Choroid plexus epithelial cell (primary cell): Measurements from ENCODE around the gene SNAPC3.
"Not testable (repeated sequence)": the region's sequence is repeated elsewhere in the genome, so short reads cannot be mapped to it uniquely, and the experiment has no call there.

Experiments used
- DNase-seq: peaks from one replicate; pipeline ENCODE4 v3.0.0-alpha.2; 2010; ENCODE audit warnings: low read depth
- H3K4me3 ChIP-seq: 2 replicates; pipeline ENCODE4 v1.5.1; 2011; ENCODE audit warnings: low read depth, mild to moderate bottlenecking, control low read depth, low read length, moderate library complexity
- TF ChIP-seq, protein P1 (sequence below): conservative IDR thresholded peaks from 2 replicates; pipeline ENCODE4 v1.5.1; 2011; ENCODE audit warnings: low read depth, mild to moderate bottlenecking, control low read depth, inconsistent platforms, low read length, moderate library complexity

Gene SNAPC3

DNA sequence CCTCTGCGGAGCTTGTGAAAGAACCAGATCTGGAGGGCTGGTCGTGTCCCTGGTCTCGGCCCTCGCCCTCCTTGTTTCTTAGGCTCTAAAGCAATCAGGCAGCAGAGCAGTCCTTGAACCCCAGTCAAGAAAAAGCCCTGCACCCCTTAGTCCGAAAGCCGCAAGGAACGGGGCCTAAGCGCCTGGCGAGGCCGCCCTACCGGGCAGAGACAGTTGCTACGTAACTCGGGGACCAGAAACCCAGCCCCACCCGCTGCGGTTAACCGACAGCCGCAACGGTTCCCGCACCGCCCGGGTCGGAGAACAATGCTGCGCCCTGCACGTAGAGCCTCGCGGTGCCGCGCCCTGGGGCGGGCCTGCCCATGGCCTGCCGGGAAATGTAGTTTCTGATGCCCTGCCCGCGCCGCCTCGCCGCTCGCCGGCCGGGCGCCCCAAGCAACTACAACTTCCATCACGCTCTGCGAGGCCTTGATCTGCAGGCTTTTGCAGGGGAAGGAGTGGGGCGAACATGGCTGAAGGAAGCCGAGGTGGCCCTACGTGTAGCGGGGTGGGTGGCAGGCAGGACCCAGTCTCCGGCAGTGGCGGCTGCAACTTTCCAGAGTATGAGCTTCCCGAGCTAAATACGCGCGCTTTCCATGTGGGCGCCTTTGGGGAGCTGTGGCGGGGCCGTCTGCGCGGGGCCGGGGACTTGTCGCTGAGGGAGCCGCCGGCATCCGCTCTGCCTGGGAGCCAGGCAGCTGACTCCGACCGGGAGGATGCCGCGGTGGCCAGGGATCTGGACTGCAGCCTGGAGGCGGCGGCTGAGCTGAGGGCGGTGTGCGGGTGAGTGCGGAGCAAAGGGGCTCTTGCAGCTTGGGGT is at the start of gene SNAPC3:
Gene SNAPC3, plus strand, starts transcription at position 505 of the 859 bp plus-strand sequence. Its CDS starts 4 bp downstream, at position 509.
- TF ChIP-seq, protein P1, sequence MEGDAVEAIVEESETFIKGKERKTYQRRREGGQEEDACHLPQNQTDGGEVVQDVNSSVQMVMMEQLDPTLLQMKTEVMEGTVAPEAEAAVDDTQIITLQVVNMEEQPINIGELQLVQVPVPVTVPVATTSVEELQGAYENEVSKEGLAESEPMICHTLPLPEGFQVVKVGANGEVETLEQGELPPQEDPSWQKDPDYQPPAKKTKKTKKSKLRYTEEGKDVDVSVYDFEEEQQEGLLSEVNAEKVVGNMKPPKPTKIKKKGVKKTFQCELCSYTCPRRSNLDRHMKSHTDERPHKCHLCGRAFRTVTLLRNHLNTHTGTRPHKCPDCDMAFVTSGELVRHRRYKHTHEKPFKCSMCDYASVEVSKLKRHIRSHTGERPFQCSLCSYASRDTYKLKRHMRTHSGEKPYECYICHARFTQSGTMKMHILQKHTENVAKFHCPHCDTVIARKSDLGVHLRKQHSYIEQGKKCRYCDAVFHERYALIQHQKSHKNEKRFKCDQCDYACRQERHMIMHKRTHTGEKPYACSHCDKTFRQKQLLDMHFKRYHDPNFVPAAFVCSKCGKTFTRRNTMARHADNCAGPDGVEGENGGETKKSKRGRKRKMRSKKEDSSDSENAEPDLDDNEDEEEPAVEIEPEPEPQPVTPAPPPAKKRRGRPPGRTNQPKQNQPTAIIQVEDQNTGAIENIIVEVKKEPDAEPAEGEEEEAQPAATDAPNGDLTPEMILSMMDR: peak; percentile 10
- peak; percentile 96 for DNase-seq
- peak within 1 kb of the TSS; percentile 98 for H3K4me3 ChIP-seq

DNA sequence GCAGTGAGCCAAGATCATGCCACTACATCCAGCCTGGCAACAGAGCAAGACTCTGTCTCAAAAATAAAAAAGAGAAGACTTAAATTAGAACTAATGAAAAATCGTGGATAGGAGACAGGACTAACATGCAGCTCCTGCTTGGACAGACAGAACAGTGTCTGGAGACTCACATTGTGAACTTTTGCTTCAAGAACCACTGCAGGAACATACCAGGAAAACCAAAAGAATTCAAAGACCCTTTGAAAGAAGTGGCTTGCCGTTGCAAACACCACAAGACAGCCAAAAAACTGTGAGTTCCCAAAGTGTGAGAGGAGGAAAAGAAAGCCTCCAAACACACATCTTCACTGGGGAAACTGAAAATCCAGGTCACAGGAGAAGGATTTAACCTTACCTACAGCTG is 48.8 kb upstream of the SNAPC3 start:
- H3K4me3 ChIP-seq: no peak overlapping the region
- peak; percentile 80 for DNase-seq
- TF ChIP-seq, protein P1: no peak

DNA sequence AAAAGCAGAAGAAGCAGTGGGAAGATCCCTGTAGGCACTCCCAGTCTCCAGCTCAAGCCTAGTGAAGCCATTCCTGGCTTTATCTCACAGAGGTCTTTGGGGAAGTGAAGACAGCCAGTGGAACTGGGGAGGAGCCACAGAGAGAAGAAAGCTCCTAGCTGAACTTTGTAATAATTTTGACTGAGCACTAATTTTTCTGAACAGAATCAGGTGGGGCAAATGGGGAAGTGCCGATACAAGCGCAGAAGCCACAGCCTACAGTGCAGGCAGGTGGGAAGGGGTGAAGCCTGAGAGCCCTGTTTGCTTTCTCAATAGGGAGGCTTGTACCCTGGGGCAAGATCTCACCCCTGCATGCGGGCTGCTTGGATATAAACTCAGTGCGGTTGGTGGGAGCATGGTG is 48.4 kb upstream of the SNAPC3 start:
- H3K4me3 ChIP-seq: no peak overlapping the region
- DNase-seq: no peak
- TF ChIP-seq, protein P1: no peak

DNA sequence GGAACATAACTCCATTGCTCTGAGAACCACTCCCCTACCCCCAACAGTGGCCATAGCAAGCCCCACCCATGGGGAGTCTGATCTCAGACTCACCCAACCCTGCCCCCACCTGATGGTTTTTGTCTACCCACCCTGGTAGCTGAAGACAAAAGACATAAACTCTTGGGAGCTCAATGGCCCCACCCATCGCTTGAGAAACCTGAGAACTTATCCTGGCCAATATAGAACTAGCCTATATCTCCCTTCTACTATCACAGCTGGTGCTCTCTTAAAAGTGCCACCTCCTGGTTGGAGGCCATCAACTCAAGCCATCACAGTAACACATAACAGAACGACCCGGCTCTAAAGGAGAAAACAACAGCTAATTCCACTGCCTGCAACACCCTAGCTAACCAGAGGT is 47.9 kb upstream of the SNAPC3 start:
- no peak overlapping the region for H3K4me3 ChIP-seq
- TF ChIP-seq, protein P1: no peak
- no peak for DNase-seq

DNA sequence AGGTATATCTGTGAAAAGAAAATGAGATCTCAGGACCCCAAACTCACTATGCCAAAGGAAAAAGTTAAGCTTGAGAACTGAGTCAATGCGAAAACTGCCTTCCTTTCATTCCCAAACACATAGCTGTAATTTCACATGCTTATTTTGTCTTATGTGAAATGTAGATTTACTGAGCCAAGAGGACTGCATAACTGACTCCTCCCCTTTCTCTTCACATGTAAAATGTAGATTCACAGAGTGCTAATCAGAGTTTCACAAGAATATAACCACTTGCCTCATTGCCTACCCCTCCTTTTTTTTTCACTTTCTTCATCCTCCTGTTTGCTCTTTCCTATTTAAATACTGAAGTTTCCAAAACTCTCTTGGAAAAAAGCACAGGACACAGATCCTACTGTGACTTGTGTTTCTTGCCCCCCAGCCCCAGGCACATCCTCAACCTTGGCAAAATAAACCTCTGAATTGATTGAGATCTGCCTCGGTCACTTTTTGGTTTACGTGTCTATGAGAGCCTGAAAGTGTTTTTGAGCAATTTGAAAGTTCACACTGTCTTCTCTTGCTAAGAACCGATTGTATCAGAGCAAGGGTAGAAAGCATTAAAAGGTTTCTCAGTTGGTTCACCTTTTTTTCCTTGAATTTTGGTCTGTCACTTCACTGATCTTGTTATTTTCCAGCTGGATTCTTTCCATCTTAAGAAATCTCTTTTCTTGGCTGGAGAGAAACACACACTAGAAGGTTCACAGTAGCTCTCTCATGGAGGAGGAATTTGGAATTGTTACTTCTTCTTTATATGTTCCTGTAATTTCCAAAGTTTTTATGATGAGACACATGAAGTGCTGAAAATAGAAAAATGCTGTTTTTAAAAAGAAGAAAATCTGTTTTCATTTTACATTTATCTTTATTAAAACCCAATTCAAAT is 44.8 kb upstream of the SNAPC3 start:
- TF ChIP-seq, protein P1: no peak
- DNase-seq: peak; percentile 40
- H3K4me3 ChIP-seq: no peak overlapping the region

DNA sequence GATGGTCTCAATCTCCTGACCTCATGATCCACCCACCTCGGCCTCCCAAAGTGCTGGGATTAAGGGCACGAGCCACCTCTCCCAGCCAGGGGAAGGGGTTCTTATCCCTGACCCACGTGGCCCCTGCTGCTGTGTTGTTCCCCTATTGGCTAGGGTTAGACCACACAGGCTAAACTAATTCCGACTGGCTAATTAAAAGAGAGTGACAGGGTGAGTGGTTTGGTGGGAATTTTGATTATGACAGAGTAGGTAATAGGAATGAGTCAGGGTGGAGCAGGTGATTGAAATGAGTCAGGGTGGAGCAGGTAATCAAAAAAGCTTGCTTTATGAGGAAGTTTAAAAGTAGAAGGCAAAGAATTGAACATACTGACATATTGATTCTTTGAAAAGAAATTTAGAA is 43.4 kb upstream of the SNAPC3 start:
- not testable (repeated sequence) for DNase-seq, H3K4me3 ChIP-seq

DNA sequence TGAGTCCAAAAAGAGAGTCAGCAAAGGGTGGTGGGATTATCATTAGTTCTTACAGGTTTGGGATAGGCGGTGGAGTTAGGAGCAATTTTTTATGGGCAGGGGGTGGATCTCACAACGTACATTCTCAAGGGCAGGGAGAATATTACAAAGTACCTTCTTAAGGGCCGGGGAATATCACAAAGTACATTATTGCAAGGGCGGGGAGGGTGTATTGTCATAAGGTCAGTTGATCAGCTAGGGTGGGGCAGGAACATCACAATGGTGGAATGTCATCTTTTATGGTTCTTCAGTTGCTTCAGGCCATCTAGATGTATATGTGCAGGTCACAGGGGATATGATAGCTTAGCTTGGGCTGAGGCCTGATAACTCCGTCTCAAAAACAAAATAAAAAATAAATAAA is 42.8 kb upstream of the SNAPC3 start:
- DNase-seq: not testable (repeated sequence)

More for the DNA sequence above, 42.8 kb upstream of the SNAPC3 start:
- not testable (repeated sequence) for H3K4me3 ChIP-seq
